Progenitor cell of endocrine pancreas (in vitro differentiated cells): ENCODE results near the gene USP49. TPM values are rescaled to one million over a fixed set of nuclear protein-coding genes. Genes with fewer than 3 reads are reported as not detected.
A peak's percentile ranks its signal among the peaks of the same experiment; 100 is the strongest.

Experiments used
- DNase-seq: peaks from one replicate; pipeline ENCODE4 v3.0.0; 2021; ENCODE audit warnings: low spot score; ENCODE audit not compliant: unreplicated experiment
- H3K27ac Mint-ChIP-seq: 2 replicates; pipeline ENCODE4 v1.8.0; 2021; ENCODE audit warnings: mild to moderate bottlenecking, moderate library complexity, mixed read lengths
- H3K27me3 Mint-ChIP-seq: 2 replicates; pipeline ENCODE4 v1.8.0; 2021; ENCODE audit warnings: mixed read lengths
- H3K36me3 Mint-ChIP-seq: 2 replicates; pipeline ENCODE4 v1.8.0; 2022; ENCODE audit warnings: mixed read lengths; ENCODE audit not compliant: insufficient read depth
- H3K4me1 Mint-ChIP-seq: 2 replicates; pipeline ENCODE4 v1.8.0; 2021; ENCODE audit warnings: low read depth, mixed read lengths
- H3K4me3 Mint-ChIP-seq: 2 replicates; pipeline ENCODE4 v1.8.0; 2021; ENCODE audit warnings: low read depth, mild to moderate bottlenecking, moderate library complexity, mixed read lengths
- H3K9me3 Mint-ChIP-seq: 2 replicates; pipeline ENCODE4 v1.8.0; 2021; ENCODE audit warnings: low read depth, mixed read lengths
- CTCF ChIP-seq: fragments of 200-600 bp; sonication (generic); IDR thresholded peaks from one replicate; pipeline ENCODE4 v1.5.0; 2021; ENCODE audit warnings: antibody characterized with exemption, mild to moderate bottlenecking; ENCODE audit not compliant: unreplicated experiment
- total RNA-seq: library from RNA; stranded (reverse); gene quantifications from 2 replicates; pipeline ENCODE4 v1.2.1, GENCODE V29; 2021

The USP49 gene
- total RNA-seq, 1 donor from 2014 or later = 19.4 TPM

- H3K27ac Mint-ChIP-seq = peak overlapping the region; percentile 64
- peaks cover 5% of the 10 kb centered on the region for H3K36me3 Mint-ChIP-seq
- no peaks in the 10 kb centered on the region for H3K27me3 Mint-ChIP-seq
- H3K4me3 Mint-ChIP-seq = peak overlapping the region; percentile 95
- TF ChIP-seq CTCF = no peak
- H3K9me3 Mint-ChIP-seq = no peaks in the 10 kb centered on the region
- H3K4me1 Mint-ChIP-seq = peaks cover 11% of the 10 kb centered on the region
- DNase-seq = no peak
These were observed 105.8 kb downstream of the USP49 start for GRCh38 chr6:41789390-41789724.

GRCh38 chr6:41787219-41787917, 107.8 kb downstream of the USP49 start, which contains the start of gene TOMM6:
Gene TOMM6, plus strand, starts transcription at chr6:41787694. Its CDS starts 4 bp downstream, at chr6:41787698.
- Mint-ChIP-seq H3K4me3 (peak within 1 kb of the TSS; percentile 95), H3K27me3 (peaks cover 4% of the 10 kb centered on the region), H3K9me3 (no peaks in the 10 kb centered on the region), H3K36me3 (peaks cover 3% of the 10 kb centered on the region), H3K27ac (peak within 1 kb of the TSS; percentile 96), H3K4me1 (peaks cover 13% of the 10 kb centered on the region)
- DNase-seq = peak; percentile 91
- peak; percentile 85 for TF ChIP-seq CTCF

GRCh38 chr6:41786451-41787218, 108.5 kb downstream of the USP49 start:
- H3K27ac Mint-ChIP-seq = peak overlapping the region; percentile 96
- peak overlapping the region; percentile 95 for H3K4me3 Mint-ChIP-seq
- peaks cover 13% of the 10 kb centered on the region for H3K4me1 Mint-ChIP-seq
- peak; percentile 85 for TF ChIP-seq CTCF
- peak; percentile 87 for DNase-seq
- peaks cover 3% of the 10 kb centered on the region for H3K36me3 Mint-ChIP-seq
- no peaks in the 10 kb centered on the region for H3K9me3 Mint-ChIP-seq
- H3K27me3 Mint-ChIP-seq = peaks cover 4% of the 10 kb centered on the region

- Mint-ChIP-seq H3K27ac (no peak overlapping the region), H3K36me3 (peaks cover 3% of the 10 kb centered on the region), H3K4me3 (peak overlapping the region; percentile 95), H3K4me1 (peaks cover 19% of the 10 kb centered on the region), H3K27me3 (peaks cover 8% of the 10 kb centered on the region), H3K9me3 (no peaks in the 10 kb centered on the region)
- no peak for DNase-seq
- no peak for TF ChIP-seq CTCF
These were observed 109.3 kb downstream of the USP49 start for GRCh38 chr6:41785689-41786450.

- Mint-ChIP-seq H3K4me1 (peaks cover 19% of the 10 kb centered on the region), H3K9me3 (no peaks in the 10 kb centered on the region), H3K36me3 (peaks cover 3% of the 10 kb centered on the region), H3K4me3 (peak overlapping the region; percentile 52), H3K27ac (no peak overlapping the region), H3K27me3 (peaks cover 8% of the 10 kb centered on the region)
- DNase-seq = no peak
- TF ChIP-seq CTCF = no peak
These were observed 109.9 kb downstream of the USP49 start for GRCh38 chr6:41785254-41785653.
